ENCODE data around the gene SNTB2. TPM values are rescaled to one million over a fixed set of nuclear protein-coding genes. Genes with fewer than 3 reads are reported as not detected.

SNTB2 gene
- total RNA-seq, 1 donor from 2014 or later: 22.9 TPM

- Histone ChIP-seq H4K20me1 (ENCODE audit: low read depth) (no peaks in the 10 kb centered on the region), H3K27me3 (no peaks in the 10 kb centered on the region), H3K4me1 (no peaks in the 10 kb centered on the region), H3K9me3 (ENCODE audit: low read depth) (no peaks in the 10 kb centered on the region), H3K4me3 (no peak overlapping the region), H3K9ac (no peak overlapping the region), H3K4me2 (no peak overlapping the region), H3K27ac (no peak overlapping the region), H3K36me3 (no peaks in the 10 kb centered on the region), H3K79me2 (ENCODE audit: low read depth) (peaks cover 70% of the 10 kb centered on the region), H2AFZ (replicated peaks) (no peak overlapping the region), H3F3A (ENCODE audit: low read depth) (no peaks in the 10 kb centered on the region)
- no peaks in the 10 kb centered on the region for H3K9me3 Mint-ChIP-seq
- peaks cover 2% of the 10 kb centered on the region for H3K27me3 Mint-ChIP-seq (ENCODE audit: insufficient read depth, low read depth)
- no peaks in the 10 kb centered on the region for H3K4me1 Mint-ChIP-seq
- no peak overlapping the region for H3K27ac Mint-ChIP-seq
- peaks cover 2% of the 10 kb centered on the region for H3K36me3 Mint-ChIP-seq
- TF ChIP-seq EZH2 (IDR thresholded peaks at IDR 0.05) (no peak), EZH2phosphoT487 (IDR thresholded peaks at IDR 0.05) (no peak)
- TF ChIP-seq, protein P1, sequence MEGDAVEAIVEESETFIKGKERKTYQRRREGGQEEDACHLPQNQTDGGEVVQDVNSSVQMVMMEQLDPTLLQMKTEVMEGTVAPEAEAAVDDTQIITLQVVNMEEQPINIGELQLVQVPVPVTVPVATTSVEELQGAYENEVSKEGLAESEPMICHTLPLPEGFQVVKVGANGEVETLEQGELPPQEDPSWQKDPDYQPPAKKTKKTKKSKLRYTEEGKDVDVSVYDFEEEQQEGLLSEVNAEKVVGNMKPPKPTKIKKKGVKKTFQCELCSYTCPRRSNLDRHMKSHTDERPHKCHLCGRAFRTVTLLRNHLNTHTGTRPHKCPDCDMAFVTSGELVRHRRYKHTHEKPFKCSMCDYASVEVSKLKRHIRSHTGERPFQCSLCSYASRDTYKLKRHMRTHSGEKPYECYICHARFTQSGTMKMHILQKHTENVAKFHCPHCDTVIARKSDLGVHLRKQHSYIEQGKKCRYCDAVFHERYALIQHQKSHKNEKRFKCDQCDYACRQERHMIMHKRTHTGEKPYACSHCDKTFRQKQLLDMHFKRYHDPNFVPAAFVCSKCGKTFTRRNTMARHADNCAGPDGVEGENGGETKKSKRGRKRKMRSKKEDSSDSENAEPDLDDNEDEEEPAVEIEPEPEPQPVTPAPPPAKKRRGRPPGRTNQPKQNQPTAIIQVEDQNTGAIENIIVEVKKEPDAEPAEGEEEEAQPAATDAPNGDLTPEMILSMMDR (IDR thresholded peaks at IDR 0.05): no peak
- H3K4me3 Mint-ChIP-seq: no peak overlapping the region
- DNase-seq (ENCODE audit: low spot score): no peak
These were observed 22.8 kb downstream of the SNTB2 start for GRCh38 chr16:69209735-69210134.

GRCh38 chr16:69217433-69217832, 30.5 kb downstream of the SNTB2 start:
- H3K4me3 Mint-ChIP-seq: no peak overlapping the region
- no peak for DNase-seq (ENCODE audit: low spot score)
- H3K9me3 Mint-ChIP-seq: no peaks in the 10 kb centered on the region
- no peak overlapping the region for H2AFZ ChIP-seq (replicated peaks)
- TF ChIP-seq EZH2phosphoT487 (IDR thresholded peaks at IDR 0.05) (no peak), EZH2 (IDR thresholded peaks at IDR 0.05) (no peak)
- TF ChIP-seq, protein P1 (IDR thresholded peaks at IDR 0.05): no peak
- peaks cover 52% of the 10 kb centered on the region for H3K79me2 ChIP-seq (ENCODE audit: low read depth)
- no peaks in the 10 kb centered on the region for H3K36me3 Mint-ChIP-seq
- no peaks in the 10 kb centered on the region for H3K9me3 ChIP-seq (ENCODE audit: low read depth)
- H3K4me1 Mint-ChIP-seq: peaks cover 7% of the 10 kb centered on the region
- H4K20me1 ChIP-seq (ENCODE audit: low read depth): peaks cover 10% of the 10 kb centered on the region
- H3K27me3 ChIP-seq: no peaks in the 10 kb centered on the region
- no peak overlapping the region for H3K27ac ChIP-seq
- no peaks in the 10 kb centered on the region for H3F3A ChIP-seq (ENCODE audit: low read depth)
- H3K4me1 ChIP-seq: no peaks in the 10 kb centered on the region
- no peak overlapping the region for H3K27ac Mint-ChIP-seq
- no peak overlapping the region for H3K9ac ChIP-seq
- H3K4me2 ChIP-seq: no peak overlapping the region
- H3K27me3 Mint-ChIP-seq (ENCODE audit: insufficient read depth, low read depth): peaks cover 2% of the 10 kb centered on the region
- H3K4me3 ChIP-seq: no peak overlapping the region
- H3K36me3 ChIP-seq: no peaks in the 10 kb centered on the region

- H3K9me3 Mint-ChIP-seq: no peaks in the 10 kb centered on the region
- H3K36me3 Mint-ChIP-seq: peaks cover 3% of the 10 kb centered on the region
- no peak overlapping the region for H2AFZ ChIP-seq (replicated peaks)
- DNase-seq (ENCODE audit: low spot score): no peak
- H3K4me2 ChIP-seq: no peak overlapping the region
- no peak overlapping the region for H3K27ac ChIP-seq
- no peaks in the 10 kb centered on the region for H3K27me3 Mint-ChIP-seq (ENCODE audit: insufficient read depth, low read depth)
- H3K27me3 ChIP-seq: no peaks in the 10 kb centered on the region
- H3K4me1 Mint-ChIP-seq: peaks cover 7% of the 10 kb centered on the region
- H4K20me1 ChIP-seq (ENCODE audit: low read depth): peaks cover 10% of the 10 kb centered on the region
- H3K4me3 ChIP-seq: no peak overlapping the region
- no peaks in the 10 kb centered on the region for H3K9me3 ChIP-seq (ENCODE audit: low read depth)
- H3K4me3 Mint-ChIP-seq: no peak overlapping the region
- H3K9ac ChIP-seq: no peak overlapping the region
- TF ChIP-seq EZH2 (IDR thresholded peaks at IDR 0.05) (no peak), EZH2phosphoT487 (IDR thresholded peaks at IDR 0.05) (no peak)
- TF ChIP-seq, protein P1 (IDR thresholded peaks at IDR 0.05): no peak
- no peak overlapping the region for H3K27ac Mint-ChIP-seq
- no peaks in the 10 kb centered on the region for H3K4me1 ChIP-seq
- peaks cover 49% of the 10 kb centered on the region for H3K79me2 ChIP-seq (ENCODE audit: low read depth)
- H3F3A ChIP-seq (ENCODE audit: low read depth): no peaks in the 10 kb centered on the region
- H3K36me3 ChIP-seq: no peaks in the 10 kb centered on the region
These were observed 32.3 kb downstream of the SNTB2 start for GRCh38 chr16:69219279-69219678.
